GM10266 (cell line): Measurements from ENCODE around the gene CCDC86.

Source experiments
- DNase-seq: peaks from one replicate; pipeline ENCODE4 v3.0.0; 2012; ENCODE audit errors: extremely low spot score
- CTCF ChIP-seq: IDR thresholded peaks from 2 replicates; pipeline ENCODE4 v1.5.1; 2012; ENCODE audit warnings: mild to moderate bottlenecking, low read depth; ENCODE audit not compliant: control insufficient read depth, insufficient read depth; ENCODE audit errors: missing control alignments

Gene CCDC86

GRCh38 chr11:60867871-60868681 is 26.2 kb downstream of the CCDC86 start:
- no peak for TF ChIP-seq CTCF
- DNase-seq = no peak

GRCh38 chr11:60868682-60869450 is 27.0 kb downstream of the CCDC86 start:
- no peak for DNase-seq

GRCh38 chr11:60869451-60869825 is 27.5 kb downstream of the CCDC86 start:
- no peak for DNase-seq
- no peak for TF ChIP-seq CTCF

More at GRCh38 chr11:60868682-60869450, 27.0 kb downstream of the CCDC86 start:
- no peak for TF ChIP-seq CTCF

GRCh38 chr11:60870276-60870675 is 28.4 kb downstream of the CCDC86 start:
- DNase-seq = no peak
- TF ChIP-seq CTCF = no peak

GRCh38 chr11:60870733-60871377 is 28.9 kb downstream of the CCDC86 start:
- no peak for DNase-seq
- no peak for TF ChIP-seq CTCF

GRCh38 chr11:60871378-60872061 is 29.6 kb downstream of the CCDC86 start:
- no peak for DNase-seq
- no peak for TF ChIP-seq CTCF
